H9 (cell line): ENCODE measurements around the gene MDK. TPM values are rescaled to one million over a fixed set of nuclear protein-coding genes. Genes with fewer than 3 reads are reported as not detected.
"Not testable (repeated sequence)": the region's sequence is repeated elsewhere in the genome, so short reads cannot be mapped to it uniquely, and the experiment has no call there.

Experiments
- DNase-seq: peaks from one replicate; pipeline ENCODE4 v3.0.0-alpha.2; 2017
- H2AFZ ChIP-seq: one replicate; pipeline ENCODE4 v1.6.1; 2013; ENCODE audit warnings: mild to moderate bottlenecking, low read length, control low read depth, moderate library complexity
- H2AK5ac ChIP-seq: 2 replicates; pipeline ENCODE4 v1.6.1; 2013; ENCODE audit warnings: low read length, control low read depth, mixed read lengths; ENCODE audit not compliant: insufficient read length
- H2BK120ac ChIP-seq: one replicate; pipeline ENCODE4 v1.6.1; 2013; ENCODE audit warnings: low read depth, mild to moderate bottlenecking, low read length, control low read depth, inconsistent platforms; ENCODE audit not compliant: poor library complexity, severe bottlenecking
- H2BK12ac ChIP-seq: 2 replicates; pipeline ENCODE4 v1.6.1; 2013; ENCODE audit warnings: low read length, control low read depth, mixed read lengths, low read depth; ENCODE audit not compliant: insufficient read length
- H2BK15ac ChIP-seq: 2 replicates; pipeline ENCODE4 v1.6.1; 2013; ENCODE audit warnings: low read depth, low read length, control low read depth
- H2BK20ac ChIP-seq: one replicate; pipeline ENCODE4 v1.6.1; 2013; ENCODE audit warnings: low read depth, mild to moderate bottlenecking, low read length, control low read depth, inconsistent platforms; ENCODE audit not compliant: poor library complexity, severe bottlenecking
- H2BK5ac ChIP-seq: 2 replicates; pipeline ENCODE4 v1.6.1; 2013; ENCODE audit warnings: low read length, control low read depth, mixed read lengths; ENCODE audit not compliant: insufficient read length
- H3K14ac ChIP-seq: 2 replicates; pipeline ENCODE4 v1.6.1; 2013; ENCODE audit warnings: low read length, control low read depth; ENCODE audit not compliant: insufficient read depth
- H3K18ac ChIP-seq: 2 replicates; pipeline ENCODE4 v1.6.1; 2013; ENCODE audit warnings: low read depth, mild to moderate bottlenecking, mixed read lengths, low read length, control low read depth; ENCODE audit not compliant: insufficient read length
- H3K23ac ChIP-seq: 2 replicates; pipeline ENCODE4 v1.6.1; 2013; ENCODE audit warnings: low read length, control low read depth, mixed read lengths, low read depth; ENCODE audit not compliant: insufficient read length
- H3K23me2 ChIP-seq: 2 replicates; pipeline ENCODE4 v1.6.1; 2013; ENCODE audit warnings: low read depth, mild to moderate bottlenecking, mixed read lengths, low read length, control low read depth; ENCODE audit not compliant: insufficient read length, poor library complexity, severe bottlenecking
- H3K27ac ChIP-seq: 2 replicates; pipeline ENCODE4 v1.5.1; 2013; ENCODE audit warnings: low read length, control low read depth, mixed read lengths, low read depth; ENCODE audit not compliant: insufficient read length
- H3K27me3 ChIP-seq: 2 replicates; pipeline ENCODE4 v1.6.1; 2013; ENCODE audit warnings: low read length, control low read depth, inconsistent platforms; ENCODE audit not compliant: insufficient read depth
- H3K4ac ChIP-seq: 2 replicates; pipeline ENCODE4 v1.6.1; 2013; ENCODE audit warnings: low read depth, mild to moderate bottlenecking, control low read depth, inconsistent platforms, low read length, moderate library complexity
- H3K4me1 ChIP-seq: 2 replicates; pipeline ENCODE4 v1.6.1; 2013; ENCODE audit warnings: low read length, control low read depth, inconsistent platforms; ENCODE audit not compliant: insufficient read depth
- H3K4me2 ChIP-seq: 2 replicates; pipeline ENCODE4 v1.6.1; 2013; ENCODE audit warnings: low read length, control low read depth, mixed read lengths; ENCODE audit not compliant: insufficient read length, insufficient read depth
- H3K56ac ChIP-seq: 2 replicates; pipeline ENCODE4 v1.6.1; 2013; ENCODE audit warnings: low read depth, mild to moderate bottlenecking, mixed read lengths, low read length, control low read depth; ENCODE audit not compliant: insufficient read length
- H3K79me1 ChIP-seq: 2 replicates; pipeline ENCODE4 v1.6.1; 2013; ENCODE audit warnings: low read depth, mild to moderate bottlenecking, moderate library complexity, low read length, control low read depth, inconsistent platforms; ENCODE audit not compliant: insufficient read depth, poor library complexity, severe bottlenecking
- H3K79me2 ChIP-seq: 2 replicates; pipeline ENCODE4 v1.6.1; 2013; ENCODE audit warnings: low read length, control low read depth, inconsistent platforms; ENCODE audit not compliant: insufficient read depth
- H3K9ac ChIP-seq: 2 replicates; pipeline ENCODE4 v1.6.1; 2013; ENCODE audit warnings: low read length, control low read depth, mixed read lengths; ENCODE audit not compliant: insufficient read length; ENCODE audit errors: extremely low read depth
- H3K9me3 ChIP-seq: one replicate; pipeline ENCODE4 v1.6.1; 2013; ENCODE audit warnings: low read depth, low read length, inconsistent platforms; ENCODE audit not compliant: control insufficient read depth
- H3T11ph ChIP-seq: one replicate; pipeline ENCODE4 v1.6.1; 2013; ENCODE audit warnings: mild to moderate bottlenecking, low read length, control low read depth, inconsistent platforms
- H4K20me1 ChIP-seq: one replicate; pipeline ENCODE4 v1.6.1; 2013; ENCODE audit not compliant: control insufficient read depth, insufficient read length, insufficient read depth
- H4K5ac ChIP-seq: 2 replicates; pipeline ENCODE4 v1.6.1; 2013; ENCODE audit warnings: low read depth, mild to moderate bottlenecking, mixed read lengths, low read length, control low read depth; ENCODE audit not compliant: insufficient read length
- H4K8ac ChIP-seq: replicated peaks from 2 replicates; pipeline ENCODE4 v1.6.1; 2013; ENCODE audit warnings: low read length, control low read depth, mixed read lengths, low read depth; ENCODE audit not compliant: insufficient read length
- H4K91ac ChIP-seq: 2 replicates; pipeline ENCODE4 v1.6.1; 2013; ENCODE audit warnings: low read depth, mild to moderate bottlenecking, moderate library complexity, mixed read lengths, low read length, control low read depth; ENCODE audit not compliant: insufficient read length
- H3K27ac Mint-ChIP-seq, 3 experiments: 2 replicates in 2 of 3; 3 replicates in 1 of 3; pipeline ENCODE4 v1.8.0; 2020 to 2021; ENCODE audit warnings: mixed read lengths in 3 of 3, mild to moderate bottlenecking in 1 of 3, moderate library complexity in 1 of 3
- H3K27me3 Mint-ChIP-seq: 2 replicates; pipeline ENCODE4 v1.8.0; 2021; ENCODE audit warnings: low read depth, mild to moderate bottlenecking, moderate library complexity, mixed read lengths
- H3K36me3 Mint-ChIP-seq, 3 experiments: 2 replicates in 2 of 3; 3 replicates in 1 of 3; pipeline ENCODE4 v1.8.0; 2020 to 2021; ENCODE audit warnings: low read depth in 3 of 3, mixed read lengths in 3 of 3; ENCODE audit not compliant: insufficient read depth in 1 of 3
- H3K4me1 Mint-ChIP-seq, 2 experiments: 2 replicates each; pipeline ENCODE4 v1.8.0; 2020; ENCODE audit warnings: mixed read lengths in 2 of 2
- H3K4me3 Mint-ChIP-seq, 2 experiments: 2 replicates in 1 of 2; 3 replicates in 1 of 2; pipeline ENCODE4 v1.8.0; 2020 to 2021; ENCODE audit warnings: mild to moderate bottlenecking in 2 of 2, mixed read lengths in 2 of 2, moderate library complexity in 1 of 2
- H3K9me3 Mint-ChIP-seq, 2 experiments: 2 replicates in 1 of 2; 3 replicates in 1 of 2; pipeline ENCODE4 v1.8.0; 2020; ENCODE audit warnings: mild to moderate bottlenecking in 2 of 2, mixed read lengths in 2 of 2, moderate library complexity in 1 of 2
- CTCF ChIP-seq: fragments of 200-600 bp; sonication (generic); conservative IDR thresholded peaks from 3 replicates; pipeline ENCODE4 v1.8.0; 2021; ENCODE audit warnings: antibody characterized with exemption, mild to moderate bottlenecking
- WGBS: extraction: QIAGEN DNeasy Blood & Tissue Kit; methylation state at CpG from one replicate; pipeline ENCODE4 v1.1.7; 2013; ENCODE audit warnings: missing lambda C conversion rate, low lambda C conversion rate, mixed read lengths; ENCODE audit not compliant: insufficient read length; ENCODE audit errors: extremely low coverage; 5-methylcytosine and 5-hydroxymethylcytosine counted together
- total RNA-seq: library from RNA; stranded (reverse); gene quantifications from 2 replicates; pipeline ENCODE4 v1.2.1, GENCODE V29; 2021

Gene MDK
- total RNA-seq, 1 experiment from 2014 or later: 392 TPM

- Histone ChIP-seq H2BK20ac (no peak overlapping the region), H3K23me2 (peaks cover 8% of the 10 kb centered on the region), H4K8ac (no peak overlapping the region), H3K79me1 (no peaks in the 10 kb centered on the region), H3K56ac (no peak overlapping the region), H4K5ac (no peak overlapping the region), H2BK12ac (no peak overlapping the region), H3K18ac (no peak overlapping the region), H3K4ac (no peak overlapping the region), H2AFZ (no peak overlapping the region), H3K4me2 (peak overlapping the region; percentile 13), H3K9ac (no peak overlapping the region), H3K27ac (no peak overlapping the region), H3K14ac (no peak overlapping the region), H2BK15ac (no peak overlapping the region), H3K27me3 (no peaks in the 10 kb centered on the region), H3K79me2 (no peaks in the 10 kb centered on the region), H2BK5ac (no peak overlapping the region), H2AK5ac (no peak overlapping the region), H3K9me3 (no peaks in the 10 kb centered on the region), H3K23ac (no peak overlapping the region), H3T11ph (no peak overlapping the region), H3K4me1 (peaks cover 4% of the 10 kb centered on the region; the same call in 1 of the 2 replicates), H4K91ac (no peak overlapping the region), H2BK120ac (no peak overlapping the region), H4K20me1 (no peaks in the 10 kb centered on the region)
- peaks cover 18 to 44% (median 42%) of the 10 kb centered on the region in 3 experiments for H3K36me3 Mint-ChIP-seq
- H3K27ac Mint-ChIP-seq: peak overlapping the region; percentile 32 to 91 (median 79); a peak in 4 of 7 replicates
- no peak for TF ChIP-seq CTCF
- peak overlapping the region; percentile 72 to 79; a peak in 3 of 5 replicates for H3K4me3 Mint-ChIP-seq
- H3K4me1 Mint-ChIP-seq: peaks cover 6 to 21% of the 10 kb centered on the region in 2 experiments
- no peaks in the 10 kb centered on the region for H3K27me3 Mint-ChIP-seq
- no CpG with 5 or more reads among the region's 20 CpGs for WGBS
- no peaks in the 10 kb centered on the region; a peak in 1 of 5 replicates for H3K9me3 Mint-ChIP-seq
- no peak for DNase-seq
These were observed 2.5 kb upstream of the MDK start for GRCh38 chr11:46378811-46379481.

GRCh38 chr11:46379482-46380293, 1.8 kb upstream of the MDK start:
- H3K14ac ChIP-seq, H3K56ac ChIP-seq, H3K9me3 Mint-ChIP-seq, H2BK5ac ChIP-seq, H2BK20ac ChIP-seq, H3K18ac ChIP-seq, H3K27ac ChIP-seq, H3K27me3 ChIP-seq, H3K9me3 ChIP-seq, H3K4ac ChIP-seq, H3K23me2 ChIP-seq, H3T11ph ChIP-seq, H2BK120ac ChIP-seq, H3K79me1 ChIP-seq, H3K23ac ChIP-seq, H3K79me2 ChIP-seq, H4K5ac ChIP-seq, H4K8ac ChIP-seq, H4K20me1 ChIP-seq, H4K91ac ChIP-seq, H3K27me3 Mint-ChIP-seq, H2AFZ ChIP-seq, H2AK5ac ChIP-seq, H3K4me1 ChIP-seq, H2BK15ac ChIP-seq, H2BK12ac ChIP-seq, H3K9ac ChIP-seq: not testable (repeated sequence)
- H3K4me2 ChIP-seq: peak overlapping the region; percentile 13
- Mint-ChIP-seq H3K4me1 (peaks cover 6 to 24% of the 10 kb centered on the region in 2 experiments), H3K4me3 (peak overlapping the region; percentile 72 to 79), H3K36me3 (peaks cover 18 to 38% (median 37%) of the 10 kb centered on the region in 3 experiments), H3K27ac (peak overlapping the region; percentile 32 to 91 (median 79); a peak in 4 of 7 replicates)
- peak; percentile 93 for DNase-seq
- WGBS: no CpG with 5 or more reads among the region's 36 CpGs
